ENCODE data around the gene SYT7.

DNA sequence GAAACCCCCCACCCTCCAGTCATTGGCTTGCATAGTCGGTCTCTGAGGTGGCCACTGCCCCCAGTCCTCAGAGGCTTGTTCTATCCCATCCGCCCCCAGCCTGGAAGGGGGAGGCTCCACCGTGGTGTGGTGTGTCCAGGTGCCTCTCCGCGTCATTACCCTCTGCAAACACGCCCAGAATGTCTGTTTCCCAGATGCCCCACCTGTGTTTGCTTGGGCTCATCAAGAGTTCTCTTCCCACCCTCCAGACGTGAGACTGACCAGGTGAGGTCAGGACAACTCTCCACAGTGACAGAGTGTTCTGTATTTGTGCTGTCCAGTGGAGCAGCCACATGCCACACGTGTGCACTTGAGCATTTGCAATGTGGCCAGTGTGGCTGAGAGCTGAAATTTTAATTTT is 47.5 kb downstream of the SYT7 start:
- TF ChIP-seq, protein P1, sequence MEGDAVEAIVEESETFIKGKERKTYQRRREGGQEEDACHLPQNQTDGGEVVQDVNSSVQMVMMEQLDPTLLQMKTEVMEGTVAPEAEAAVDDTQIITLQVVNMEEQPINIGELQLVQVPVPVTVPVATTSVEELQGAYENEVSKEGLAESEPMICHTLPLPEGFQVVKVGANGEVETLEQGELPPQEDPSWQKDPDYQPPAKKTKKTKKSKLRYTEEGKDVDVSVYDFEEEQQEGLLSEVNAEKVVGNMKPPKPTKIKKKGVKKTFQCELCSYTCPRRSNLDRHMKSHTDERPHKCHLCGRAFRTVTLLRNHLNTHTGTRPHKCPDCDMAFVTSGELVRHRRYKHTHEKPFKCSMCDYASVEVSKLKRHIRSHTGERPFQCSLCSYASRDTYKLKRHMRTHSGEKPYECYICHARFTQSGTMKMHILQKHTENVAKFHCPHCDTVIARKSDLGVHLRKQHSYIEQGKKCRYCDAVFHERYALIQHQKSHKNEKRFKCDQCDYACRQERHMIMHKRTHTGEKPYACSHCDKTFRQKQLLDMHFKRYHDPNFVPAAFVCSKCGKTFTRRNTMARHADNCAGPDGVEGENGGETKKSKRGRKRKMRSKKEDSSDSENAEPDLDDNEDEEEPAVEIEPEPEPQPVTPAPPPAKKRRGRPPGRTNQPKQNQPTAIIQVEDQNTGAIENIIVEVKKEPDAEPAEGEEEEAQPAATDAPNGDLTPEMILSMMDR (IDR thresholded peaks at IDR 0.05; ENCODE audit: borderline replicate concordance, extremely low read depth, low read length, poor library complexity, severe bottlenecking) = no peak
- no peak for TF ChIP-seq EZH2 (IDR thresholded peaks at IDR 0.05; ENCODE audit: borderline replicate concordance, low read depth, low read length, severe bottlenecking)

Measured in DND-41 (cell line).